Subcutaneous abdominal adipose tissue (tissue), 5 donors: ENCODE results near the gene SERINC2.

Experiments
- H3K27ac ChIP-seq: one replicate; pipeline ENCODE4 v1.7.0; 2013; ENCODE audit warnings: low read depth, mild to moderate bottlenecking, inconsistent platforms, low read length, moderate library complexity
- H3K27me3 ChIP-seq, 5 donors: one replicate each; pipeline ENCODE4 v1.7.0; 2013; ENCODE audit warnings: low read length in 5 of 5, inconsistent platforms in 1 of 5; ENCODE audit not compliant: control insufficient read depth in 5 of 5, insufficient read depth in 4 of 5
- H3K36me3 ChIP-seq, 5 donors: one replicate each; pipeline ENCODE4 v1.7.0; 2013; ENCODE audit warnings: low read length in 5 of 5; ENCODE audit not compliant: control insufficient read depth in 5 of 5, insufficient read depth in 5 of 5
- H3K4me1 ChIP-seq, 5 donors: one replicate each; pipeline ENCODE4 v1.7.0; 2013; ENCODE audit warnings: low read length in 5 of 5, mild to moderate bottlenecking in 3 of 5, moderate library complexity in 1 of 5; ENCODE audit not compliant: control insufficient read depth in 5 of 5, insufficient read depth in 5 of 5
- H3K4me3 ChIP-seq, 5 donors: one replicate each; pipeline ENCODE4 v1.7.0; 2013; ENCODE audit warnings: low read length in 5 of 5, low read depth in 1 of 5
- H3K9ac ChIP-seq, 5 donors: one replicate each; pipeline ENCODE4 v1.7.0; 2013; ENCODE audit warnings: low read length in 5 of 5, mild to moderate bottlenecking in 4 of 5, moderate library complexity in 3 of 5
- H3K9me3 ChIP-seq, 5 donors: one replicate each; pipeline ENCODE4 v1.7.0; 2013; ENCODE audit warnings: low read length in 5 of 5; ENCODE audit not compliant: control insufficient read depth in 5 of 5
- donor health status: healthy.
- donor health status: healthy.
- donor health status: healthy.
- donor health status: healthy.
- donor health status: healthy.

SERINC2 gene

GRCh38 chr1:31439276-31439675 lies 26.3 kb downstream of the SERINC2 start:
- Histone ChIP-seq H3K4me3 (no peak overlapping the region), H3K9ac (no peak overlapping the region), H3K27ac (no peak overlapping the region), H3K27me3 (peaks cover 0 to 8% (median 0%) of the 10 kb centered on the region in 5 donors), H3K36me3 (no peaks in the 10 kb centered on the region), H3K9me3 (peaks cover 0 to 5% (median 3%) of the 10 kb centered on the region in 5 donors), H3K4me1 (peaks cover 0 to 3% (median 0%) of the 10 kb centered on the region in 5 donors)

- H3K4me3 ChIP-seq: no peak overlapping the region
- no peak overlapping the region for H3K27ac ChIP-seq
- no peaks in the 10 kb centered on the region for H3K4me1 ChIP-seq
- H3K36me3 ChIP-seq: no peaks in the 10 kb centered on the region
- H3K9me3 ChIP-seq: peaks cover 0 to 5% (median 3%) of the 10 kb centered on the region in 5 donors
- H3K27me3 ChIP-seq: no peaks in the 10 kb centered on the region
- H3K9ac ChIP-seq: no peak overlapping the region
These were observed 28.1 kb downstream of the SERINC2 start for GRCh38 chr1:31441073-31441472.

GRCh38 chr1:31441558-31441957 lies 28.5 kb downstream of the SERINC2 start:
- H3K9me3 ChIP-seq: peaks cover 0 to 5% (median 3%) of the 10 kb centered on the region in 5 donors

DNA sequence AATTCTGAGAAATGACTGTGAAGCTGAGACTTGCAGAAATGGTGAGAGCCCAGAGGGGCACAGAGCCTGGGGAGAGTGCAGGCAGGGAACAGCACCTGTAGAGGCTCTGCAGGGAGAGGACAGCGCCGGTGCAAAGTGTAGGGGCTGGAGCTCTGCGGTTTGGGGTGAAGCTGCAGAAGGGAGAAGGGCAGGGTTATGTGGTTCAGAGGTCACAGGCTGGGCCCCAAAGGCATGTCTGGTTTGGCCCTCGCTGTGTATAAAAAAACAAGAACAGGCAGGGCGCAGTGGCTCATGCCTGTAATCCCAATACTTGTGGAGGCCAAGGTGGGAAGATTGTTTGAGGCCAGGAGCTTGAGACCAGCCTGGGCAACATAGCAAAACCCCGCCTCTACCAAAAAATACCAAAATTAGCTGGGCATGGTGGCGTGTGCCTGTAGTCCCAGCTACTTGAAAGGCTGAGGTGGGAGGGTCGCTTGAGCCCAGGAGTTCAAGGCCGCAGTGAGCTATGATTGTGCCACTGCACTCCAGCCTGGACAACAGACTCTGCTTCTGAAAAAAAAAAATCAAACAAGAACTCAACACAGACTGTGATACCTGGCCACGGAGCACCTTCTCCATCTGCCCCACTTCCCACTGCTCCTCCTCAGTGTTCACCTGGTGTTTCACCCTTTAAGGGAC lies 29.1 kb downstream of the SERINC2 start:
- no peak overlapping the region for H3K9ac ChIP-seq
- no peak overlapping the region for H3K4me3 ChIP-seq
- H3K27me3 ChIP-seq: no peaks in the 10 kb centered on the region
- peaks cover 0 to 5% (median 3%) of the 10 kb centered on the region in 5 donors for H3K9me3 ChIP-seq
- no peak overlapping the region for H3K27ac ChIP-seq
- H3K4me1 ChIP-seq: no peaks in the 10 kb centered on the region
- H3K36me3 ChIP-seq: no peaks in the 10 kb centered on the region

More at GRCh38 chr1:31441558-31441957, 28.5 kb downstream of the SERINC2 start:
- Histone ChIP-seq H3K9ac (no peak overlapping the region), H3K27ac (no peak overlapping the region), H3K4me1 (no peaks in the 10 kb centered on the region), H3K27me3 (no peaks in the 10 kb centered on the region), H3K36me3 (no peaks in the 10 kb centered on the region), H3K4me3 (no peak overlapping the region)

DNA sequence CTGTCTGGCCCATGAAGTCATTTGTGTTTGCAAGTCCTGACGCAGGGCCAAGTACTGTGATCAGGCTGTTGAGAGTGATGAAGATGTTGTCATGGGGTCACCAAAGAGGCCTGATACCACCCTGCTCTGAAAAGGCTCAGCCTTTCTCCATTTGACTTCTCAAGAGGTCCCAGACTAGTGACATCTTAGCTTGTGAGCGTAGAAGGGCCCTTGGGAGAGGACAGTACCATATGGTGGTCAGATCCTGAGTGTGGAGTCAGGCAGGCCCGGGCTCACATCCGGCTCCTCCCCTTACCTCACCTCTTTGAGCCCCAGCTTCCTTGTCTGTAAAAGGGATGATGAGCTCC lies 29.6 kb downstream of the SERINC2 start:
- Histone ChIP-seq H3K36me3 (no peaks in the 10 kb centered on the region), H3K9ac (no peak overlapping the region), H3K27me3 (no peaks in the 10 kb centered on the region), H3K4me1 (no peaks in the 10 kb centered on the region), H3K9me3 (peaks cover 0 to 5% (median 3%) of the 10 kb centered on the region in 5 donors), H3K4me3 (no peak overlapping the region), H3K27ac (no peak overlapping the region)

DNA sequence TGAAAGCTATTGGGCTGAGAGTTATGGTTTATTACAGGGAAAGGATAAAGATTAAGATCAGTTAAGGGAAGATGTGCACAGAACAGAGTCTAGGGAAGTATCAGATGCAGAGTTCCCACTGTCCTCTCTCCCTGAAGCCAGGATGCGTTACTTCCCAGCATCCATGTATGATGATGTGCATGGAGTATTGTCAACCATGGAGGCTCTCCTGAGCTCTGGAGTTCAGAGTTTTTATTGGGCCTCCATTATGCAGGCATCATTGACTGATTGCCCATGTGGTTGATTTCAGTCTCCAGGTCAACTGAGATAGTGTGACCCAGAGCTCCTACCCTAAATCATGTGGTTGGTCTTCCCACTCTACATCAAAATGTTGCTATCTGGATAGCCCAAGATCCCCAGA lies 30.7 kb downstream of the SERINC2 start:
- peaks cover 0 to 2% (median 0%) of the 10 kb centered on the region in 5 donors for H3K27me3 ChIP-seq
- no peaks in the 10 kb centered on the region for H3K36me3 ChIP-seq
- H3K4me1 ChIP-seq: no peaks in the 10 kb centered on the region
- H3K9ac ChIP-seq: no peak overlapping the region
- H3K27ac ChIP-seq: no peak overlapping the region
- no peak overlapping the region for H3K4me3 ChIP-seq
- H3K9me3 ChIP-seq: peaks cover 0 to 5% (median 3%) of the 10 kb centered on the region in 5 donors

- Histone ChIP-seq H3K27me3 (peaks cover 0 to 2% (median 0%) of the 10 kb centered on the region in 5 donors), H3K4me3 (no peak overlapping the region), H3K9ac (no peak overlapping the region), H3K36me3 (no peaks in the 10 kb centered on the region), H3K4me1 (no peaks in the 10 kb centered on the region), H3K9me3 (peaks cover 0 to 5% (median 3%) of the 10 kb centered on the region in 5 donors), H3K27ac (no peak overlapping the region)
These were observed 31.9 kb downstream of the SERINC2 start for GRCh38 chr1:31444725-31445448.

DNA sequence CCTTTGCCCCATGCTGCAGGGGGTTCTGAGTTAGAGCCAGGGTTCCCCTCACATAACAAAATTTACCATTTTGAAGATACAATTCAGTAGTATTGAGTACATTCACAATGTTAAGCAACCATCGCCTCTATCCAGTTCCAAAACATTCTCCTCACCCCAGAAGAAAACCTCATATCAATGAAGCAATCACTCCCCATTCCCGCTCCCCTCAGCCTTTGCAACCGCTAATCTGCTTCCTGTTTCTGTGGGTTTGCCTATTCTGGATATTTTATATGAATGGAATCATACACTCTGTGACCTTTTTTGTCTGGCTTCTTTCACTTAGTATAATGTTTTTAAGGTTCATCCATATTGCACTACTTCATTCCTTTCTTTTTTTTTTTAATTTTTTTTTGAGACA lies 32.9 kb downstream of the SERINC2 start:
- peaks cover 0 to 7% (median 5%) of the 10 kb centered on the region in 5 donors for H3K9me3 ChIP-seq
- no peak overlapping the region for H3K4me3 ChIP-seq
- H3K4me1 ChIP-seq: no peaks in the 10 kb centered on the region
- H3K27ac ChIP-seq: no peak overlapping the region
- H3K9ac ChIP-seq: no peak overlapping the region
- no peaks in the 10 kb centered on the region for H3K36me3 ChIP-seq
- peaks cover 0 to 2% (median 0%) of the 10 kb centered on the region in 5 donors for H3K27me3 ChIP-seq

DNA sequence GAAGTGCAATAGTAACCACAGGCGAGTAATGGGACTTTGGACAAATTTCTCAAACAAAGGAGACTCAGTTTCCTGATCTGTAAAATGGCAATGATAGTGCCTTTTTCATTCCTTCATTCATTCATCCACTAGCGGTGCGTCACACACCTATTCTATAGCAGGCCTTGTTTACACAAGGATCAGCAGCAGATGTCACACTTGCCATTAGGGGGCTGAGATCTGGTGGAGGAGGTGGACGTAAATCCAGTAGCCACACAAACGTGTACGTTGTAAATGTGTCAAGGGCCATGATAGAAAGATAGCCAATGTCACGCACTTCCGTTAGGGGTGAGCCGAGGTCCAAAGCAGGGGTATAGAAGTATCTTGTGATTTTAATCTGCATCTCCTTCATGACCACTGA lies 34.2 kb downstream of the SERINC2 start:
- H3K4me3 ChIP-seq: no peak overlapping the region
- H3K9ac ChIP-seq: no peak overlapping the region
- peaks cover 0 to 2% (median 0%) of the 10 kb centered on the region in 5 donors for H3K27me3 ChIP-seq
- H3K4me1 ChIP-seq: no peaks in the 10 kb centered on the region
- H3K36me3 ChIP-seq: no peaks in the 10 kb centered on the region
- H3K27ac ChIP-seq: no peak overlapping the region
- H3K9me3 ChIP-seq: peaks cover 0 to 11% (median 5%) of the 10 kb centered on the region in 5 donors

- Histone ChIP-seq H3K36me3 (no peaks in the 10 kb centered on the region), H3K4me1 (no peaks in the 10 kb centered on the region), H3K27ac (no peak overlapping the region), H3K9me3 (peaks cover 7 to 27% (median 16%) of the 10 kb centered on the region in 5 donors), H3K27me3 (peaks cover 0 to 6% (median 0%) of the 10 kb centered on the region in 5 donors), H3K9ac (no peak overlapping the region), H3K4me3 (no peak overlapping the region)
These were observed 40.5 kb downstream of the SERINC2 start for GRCh38 chr1:31453384-31454079.
